GM12892 (cell line): Measurements from ENCODE around the gene RPE65.

Source experiments
- POLR2A ChIP-seq: IDR thresholded peaks from 2 replicates; pipeline ENCODE4 v1.6.1; 2011; ENCODE audit warnings: low read depth, low read length, control low read depth
- TAF1 ChIP-seq: IDR thresholded peaks from 2 replicates; pipeline ENCODE4 v1.6.1; 2011; ENCODE audit warnings: low read depth, mild to moderate bottlenecking, control low read depth, low read length, borderline replicate concordance

GRCh38 chr1:68497358-68497698 is 47.6 kb upstream of the RPE65 start:
- TF ChIP-seq TAF1 (no peak), POLR2A (no peak)
